K562 (cell line): ENCODE results near the gene GATA1. TPM values are rescaled to one million over a fixed set of nuclear protein-coding genes. Genes with fewer than 3 reads are reported as not detected.
A peak's percentile ranks its signal among the peaks of the same experiment; 100 is the strongest.

Source experiments
- ATAC-seq: fragments of 200-7000 bp; cut with Tn5 transposase; 3 replicates; pipeline ENCODE4 v1.9.1; 2020; ENCODE audit warnings: moderate library complexity
- BruUV-seq: library from RNA; stranded (reverse); fragments of 400-500 nt; replicated peaks from 2 replicates; lab custom pipeline; 2021; lab: Mats Ljungman, UMichigan
- CTCF ChIA-PET: fragments of 300-600 bp; formaldehyde crosslinking; extraction: SDS; loops from one replicate; lab custom pipeline; 2021; ENCODE audit warnings: low intra/inter-chr PET ratio; lab: Yijun Ruan, JAX
- POLR2A ChIA-PET: fragments of 300-600, 350-650 bp; sonication (Branson Sonifier 250); formaldehyde crosslinking; extraction: SDS; loops from one replicate; lab custom pipeline; 2021; ENCODE audit warnings: antibody characterized with exemption, inconsistent platforms; lab: Yijun Ruan, JAX
- DNase-seq, 4 experiments: peaks; one replicate each; pipeline versions ENCODE4 v3.0.0 to v3.0.0-alpha.2; 2011 to 2018; ENCODE audit warnings: low spot score in 3 of 4, mixed read lengths in 3 of 4; ENCODE audit errors: extremely low read depth in 1 of 4
- FAIRE-seq: peaks from 2 replicates; lab custom pipeline; 2011; peaks lifted over from hg19 to GRCh38; lab: Jason Lieb, UNC
- H2AFZ ChIP-seq: 2 replicates; pipeline ENCODE4 v1.6.0; 2011; ENCODE audit warnings: low read depth, low read length, control low read depth, inconsistent platforms
- H3K27ac ChIP-seq: fragments of 200-600 bp; 3 replicates; pipeline ENCODE4 v1.8.0; 2011; ENCODE audit warnings: low read depth, mild to moderate bottlenecking, control low read depth, inconsistent platforms, low read length, moderate library complexity, mixed read lengths; ENCODE audit errors: extremely low read depth
- H3K27me3 ChIP-seq, 2 experiments: fragments of 300-600 bp in 1 of 2; 2 replicates in 1 of 2; 3 replicates in 1 of 2; pipeline versions ENCODE4 v1.6.0 to v1.8.0; 2011; ENCODE audit warnings: inconsistent platforms in 2 of 2, low read length in 2 of 2, mild to moderate bottlenecking in 1 of 2, mixed read lengths in 1 of 2, moderate library complexity in 1 of 2; ENCODE audit not compliant: control insufficient read depth in 2 of 2, insufficient read depth in 2 of 2
- H3K36me3 ChIP-seq: fragments of 300-600 bp; 3 replicates; pipeline ENCODE4 v1.8.0; 2011; ENCODE audit warnings: mild to moderate bottlenecking, low read length, inconsistent platforms; ENCODE audit not compliant: control insufficient read depth, insufficient read depth
- H3K4me1 ChIP-seq, 2 experiments: fragments of 200-600 bp in 1 of 2; replicated peaks in 1 of 2; 2 replicates in 1 of 2; 3 replicates in 1 of 2; pipeline versions ENCODE4 v1.5.1 to v1.8.0; 2011; ENCODE audit warnings: inconsistent platforms in 2 of 2, low read length in 2 of 2, mild to moderate bottlenecking in 1 of 2, mixed read lengths in 1 of 2, moderate library complexity in 1 of 2; ENCODE audit not compliant: control insufficient read depth in 2 of 2, insufficient read depth in 2 of 2
- H3K4me2 ChIP-seq: 2 replicates; pipeline ENCODE4 v1.6.1; 2011; ENCODE audit warnings: low read length, control low read depth, inconsistent platforms, mixed read lengths; ENCODE audit not compliant: insufficient read depth
- H3K4me3 ChIP-seq: fragments of 200-600 bp; sonication (generic), shearing (Covaris generic); 2 replicates; pipeline ENCODE4 v1.5.1; 2016; ENCODE audit warnings: control low read depth, inconsistent platforms
- H3K79me2 ChIP-seq: fragments of 200-600 bp; 3 replicates; pipeline ENCODE4 v1.8.0; 2011; ENCODE audit warnings: low read length, inconsistent platforms; ENCODE audit not compliant: control insufficient read depth, insufficient read depth
- H3K9ac ChIP-seq, 2 experiments: 2 replicates each; pipeline versions ENCODE4 v1.6.0 to v1.6.1; 2011; ENCODE audit warnings: low read depth in 2 of 2, low read length in 2 of 2, control low read depth in 1 of 2, inconsistent platforms in 1 of 2, mild to moderate bottlenecking in 1 of 2, mixed read lengths in 1 of 2; ENCODE audit not compliant: insufficient read depth in 1 of 2
- H3K9me1 ChIP-seq: one replicate; pipeline ENCODE4 v1.6.0; 2011; ENCODE audit warnings: inconsistent platforms, mild to moderate bottlenecking, low read length, moderate library complexity; ENCODE audit not compliant: control insufficient read depth, insufficient read depth
- H3K9me3 ChIP-seq: replicated peaks from 2 replicates; pipeline ENCODE4 v1.5.1; 2011; ENCODE audit warnings: low read depth, low read length, inconsistent platforms; ENCODE audit not compliant: control insufficient read depth, insufficient read depth
- H4K20me1 ChIP-seq: replicated peaks from 2 replicates; pipeline ENCODE4 v1.6.1; 2011; ENCODE audit warnings: low read length, inconsistent platforms, mixed read lengths; ENCODE audit not compliant: control insufficient read depth, insufficient read depth
- CCAR2 ChIP-seq: fragments of 200-400 bp; formaldehyde crosslinking; IDR thresholded peaks from 2 replicates; pipeline ENCODE4 v1.6.1; 2017; ENCODE audit warnings: mild to moderate bottlenecking, low read depth, low read length
- FOXJ2 ChIP-seq: fragments of 200-800 bp; sonication (Bioruptor generic); IDR thresholded peaks from 2 replicates; pipeline ENCODE4 v1.6.1; 2016; ENCODE audit warnings: missing genetic modification characterization, missing compliant biosample characterization
- HDAC2 ChIP-seq: fragments of 450-650 bp; IDR thresholded peaks from 2 replicates; pipeline ENCODE4 v1.6.1; 2016; ENCODE audit warnings: mild to moderate bottlenecking
- HINFP ChIP-seq: fragments of 450-650 bp; conservative IDR thresholded peaks from 2 replicates; pipeline ENCODE4 v1.6.1; 2016; ENCODE audit warnings: missing genetic modification characterization, low read depth, mild to moderate bottlenecking, control low read depth, missing compliant biosample characterization
- PCBP2 ChIP-seq: fragments of 200-400 bp; formaldehyde crosslinking; IDR thresholded peaks from 2 replicates; pipeline ENCODE4 v1.6.1; 2018; ENCODE audit warnings: low read length, low read depth, mild to moderate bottlenecking, moderate library complexity; ENCODE audit not compliant: poor library complexity, severe bottlenecking
- POLR2G ChIP-seq: fragments of 200-400 bp; formaldehyde crosslinking; IDR thresholded peaks from 2 replicates; pipeline ENCODE4 v1.6.1; 2017; ENCODE audit warnings: low read depth, mild to moderate bottlenecking, antibody characterized with exemption, low read length, moderate library complexity
- SRF ChIP-seq, 2 experiments: fragments of 250-450, 450-650 bp in 1 of 2; sonication (Bioruptor Pico) in 1 of 2; sonication (generic) in 1 of 2; formaldehyde crosslinking; IDR thresholded peaks; 2 replicates each; pipeline versions ENCODE4 v1.5.0 to v1.5.1; 2020 to 2022; ENCODE audit warnings: mild to moderate bottlenecking in 1 of 2, missing genetic modification reagents in 1 of 2
- SRSF7 ChIP-seq: fragments of 200-400 bp; formaldehyde crosslinking; optimal IDR thresholded peaks from 2 replicates; pipeline ENCODE3; 2017; ENCODE audit warnings: mild to moderate bottlenecking, low read depth, low read length
- SUPT5H ChIP-seq: fragments of 450-650 bp; IDR thresholded peaks from 2 replicates; pipeline ENCODE4 v1.6.1; 2016
- TRIM24 ChIP-seq, 2 experiments: fragments of 450-650 bp; IDR thresholded peaks; 2 replicates each; pipeline ENCODE4 v1.6.1; 2016
- ZBTB1 ChIP-seq: sonication (generic); formaldehyde crosslinking; IDR thresholded peaks from 2 replicates; pipeline ENCODE4 v1.8.1; 2023; ENCODE audit warnings: missing genetic modification reagents, low read depth, mild to moderate bottlenecking, borderline replicate concordance
- ZEB2 ChIP-seq: fragments of 450-650 bp; IDR thresholded peaks from 2 replicates; pipeline ENCODE4 v1.6.1; 2016
- ZFP91 ChIP-seq: sonication (generic); formaldehyde crosslinking; IDR thresholded peaks from 2 replicates; pipeline ENCODE4 v1.8.0; 2022; ENCODE audit warnings: mild to moderate bottlenecking, missing genetic modification reagents
- WGBS: fragments of 100-300 bp; shearing (Covaris generic); methylation state at CpG from one replicate; pipeline ENCODE4 v1.1.6; 2016; ENCODE audit warnings: low coverage, mixed read lengths; ENCODE audit not compliant: insufficient coverage; ENCODE audit errors: missing lambda C conversion rate; 5-methylcytosine and 5-hydroxymethylcytosine counted together
- in situ Hi-C: fragments of 300-500 bp; cut with MboI; formaldehyde crosslinking; loops from 4 replicates; pipeline ENCODE4 v1.15.0; 2018; ENCODE audit warnings: inconsistent platforms, mixed read lengths
- intact Hi-C: fragments of 100-400 bp; cut with micrococcal nuclease; formaldehyde crosslinking; loops from 2 replicates; pipeline ENCODE4 v1.14.2; 2022
- polyA plus RNA-seq, 8 experiments: library from polyadenylated mRNA; depleted of rRNA in 4 of 8; stranded (reverse) in 5 of 8; unstranded in 3 of 8; fragments of >200 nt; fragmentation: Nextera tagmentation in 2 of 8; fragmentation: Illumina TruSeq in 1 of 8; extraction: Ambion mirVana in 2 of 8; extraction: Trizol in 1 of 8; gene quantifications; 2 replicates each; pipeline versions ENCODE4 v1.2.1 to v1.2.3, GENCODE V29; 2011 to 2014; ENCODE audit warnings: inconsistent platforms in 1 of 8, missing spikeins in 1 of 8
- total RNA-seq, 7 experiments: library from RNA; depleted of rRNA in 6 of 7; stranded (reverse); fragments of >200 nt in 6 of 7; fragmentation: Illumina TruSeq in 2 of 7; extraction: Trizol in 2 of 7; gene quantifications; 2 replicates each; pipeline versions ENCODE4 v1.2.1 to v1.2.3, GENCODE V29; 2011 to 2021; ENCODE audit warnings: low replicate concordance in 1 of 7
- TF ChIP-seq, protein P1 (sequence below): fragments of 450-650 bp; IDR thresholded peaks from 2 replicates; pipeline ENCODE4 v1.6.1; 2017; ENCODE audit warnings: mild to moderate bottlenecking, moderate library complexity
- TF ChIP-seq, protein P2 (sequence below): sonication (generic); formaldehyde crosslinking; IDR thresholded peaks from 2 replicates; pipeline ENCODE4 v1.8.1; 2023; ENCODE audit warnings: mild to moderate bottlenecking, missing genetic modification reagents

The GATA1 gene
- total and polyA plus RNA-seq, 9 of the 15 experiments (the other 6 are each of a cell fraction or from before 2014, with no cell fraction given), result 11.9 to 291 (median 116) TPM

DNA sequence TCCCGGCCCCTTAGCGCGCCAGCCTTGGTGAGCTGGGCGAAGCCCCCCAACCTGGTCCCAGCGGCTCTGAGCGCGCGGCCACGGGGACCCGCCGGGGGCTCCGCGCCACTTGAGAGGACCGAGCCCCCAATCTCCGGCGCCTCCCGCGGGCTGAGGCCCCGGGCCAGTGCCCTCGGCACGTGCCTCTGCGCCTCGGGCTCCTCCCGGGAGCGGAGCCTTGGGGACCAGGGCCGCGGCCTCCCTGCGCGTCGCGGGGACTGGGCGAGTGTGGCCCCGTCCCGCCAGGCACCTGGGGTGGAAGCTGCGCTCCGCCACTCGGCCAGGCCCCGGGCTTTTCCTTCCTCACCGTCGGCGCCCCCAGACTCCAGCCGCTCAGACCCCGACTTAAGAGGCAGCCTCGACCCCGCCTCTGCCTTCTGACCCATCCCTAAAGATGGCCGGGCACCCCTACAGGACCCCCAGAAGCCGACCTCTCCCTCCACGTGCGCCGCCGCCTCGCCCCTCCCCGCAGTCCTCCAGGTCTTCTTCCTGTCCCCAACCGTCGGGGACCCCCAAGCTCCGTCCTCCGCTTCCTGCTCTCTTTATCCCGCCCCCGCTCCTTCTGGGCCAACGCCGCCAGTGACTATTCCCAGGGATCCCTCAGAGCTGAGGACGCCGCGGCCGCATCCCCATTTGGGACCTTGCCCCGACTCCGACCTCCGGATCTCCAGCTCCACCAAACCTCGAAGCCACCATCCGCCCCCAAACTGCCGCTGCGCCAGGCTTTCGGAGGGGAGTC, 40.7 kb downstream of the GATA1 start:
- in situ Hi-C loops, result no loop called here
- BruUV-seq, result no TSS peak
- Histone ChIP-seq H3K4me3 (no peak overlapping the region), H3K9me1 (no peaks in the 10 kb centered on the region), H3K27me3 (no peaks in the 10 kb centered on the region), H3K79me2 (no peaks in the 10 kb centered on the region), H3K27ac (no peak overlapping the region), H2AFZ (no peak overlapping the region), H3K36me3 (peaks cover 27% of the 10 kb centered on the region; the same call in 2 of the 3 replicates), H3K4me2 (no peak overlapping the region), H3K9me3 (peaks cover 2% of the 10 kb centered on the region; the same call in 1 of the 2 replicates), H4K20me1 (no peaks in the 10 kb centered on the region), H3K4me1 (peaks cover 0 to 22% of the 10 kb centered on the region in 2 experiments; a peak in 2 of 5 replicates), H3K9ac (no peak overlapping the region)
- DNase-seq (no peak), FAIRE-seq (no peak), ATAC-seq (no peak)
- WGBS, result 99% methylated on average over 19 of the region's 73 CpGs
- CTCF ChIA-PET, result no interaction called here
- intact Hi-C loops, result no loop called here
- POLR2A ChIA-PET, result no interaction called here
- TF ChIP-seq SUPT5H, result no peak
- no peak for TF ChIP-seq TRIM24 (IDR thresholded peaks at IDR 0.05)
- TF ChIP-seq, protein P1, sequence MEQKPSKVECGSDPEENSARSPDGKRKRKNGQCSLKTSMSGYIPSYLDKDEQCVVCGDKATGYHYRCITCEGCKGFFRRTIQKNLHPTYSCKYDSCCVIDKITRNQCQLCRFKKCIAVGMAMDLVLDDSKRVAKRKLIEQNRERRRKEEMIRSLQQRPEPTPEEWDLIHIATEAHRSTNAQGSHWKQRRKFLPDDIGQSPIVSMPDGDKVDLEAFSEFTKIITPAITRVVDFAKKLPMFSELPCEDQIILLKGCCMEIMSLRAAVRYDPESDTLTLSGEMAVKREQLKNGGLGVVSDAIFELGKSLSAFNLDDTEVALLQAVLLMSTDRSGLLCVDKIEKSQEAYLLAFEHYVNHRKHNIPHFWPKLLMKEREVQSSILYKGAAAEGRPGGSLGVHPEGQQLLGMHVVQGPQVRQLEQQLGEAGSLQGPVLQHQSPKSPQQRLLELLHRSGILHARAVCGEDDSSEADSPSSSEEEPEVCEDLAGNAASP, result no peak
- TF ChIP-seq PCBP2, result no peak
- no peak for TF ChIP-seq ZBTB1 (CRISPR knock-in tag)
- TF ChIP-seq POLR2G, result 0 out of 2 replicates have a peak, but pooled peaks have one; percentile 44
- no peak for TF ChIP-seq FOXJ2
- TF ChIP-seq, protein P2, sequence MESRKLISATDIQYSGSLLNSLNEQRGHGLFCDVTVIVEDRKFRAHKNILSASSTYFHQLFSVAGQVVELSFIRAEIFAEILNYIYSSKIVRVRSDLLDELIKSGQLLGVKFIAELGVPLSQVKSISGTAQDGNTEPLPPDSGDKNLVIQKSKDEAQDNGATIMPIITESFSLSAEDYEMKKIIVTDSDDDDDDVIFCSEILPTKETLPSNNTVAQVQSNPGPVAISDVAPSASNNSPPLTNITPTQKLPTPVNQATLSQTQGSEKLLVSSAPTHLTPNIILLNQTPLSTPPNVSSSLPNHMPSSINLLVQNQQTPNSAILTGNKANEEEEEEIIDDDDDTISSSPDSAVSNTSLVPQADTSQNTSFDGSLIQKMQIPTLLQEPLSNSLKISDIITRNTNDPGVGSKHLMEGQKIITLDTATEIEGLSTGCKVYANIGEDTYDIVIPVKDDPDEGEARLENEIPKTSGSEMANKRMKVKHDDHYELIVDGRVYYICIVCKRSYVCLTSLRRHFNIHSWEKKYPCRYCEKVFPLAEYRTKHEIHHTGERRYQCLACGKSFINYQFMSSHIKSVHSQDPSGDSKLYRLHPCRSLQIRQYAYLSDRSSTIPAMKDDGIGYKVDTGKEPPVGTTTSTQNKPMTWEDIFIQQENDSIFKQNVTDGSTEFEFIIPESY (CRISPR knock-in tag), result peak; percentile 56; the same call in 1 of the 2 replicates
- TF ChIP-seq ZEB2, result no peak
- TF ChIP-seq ZFP91 (CRISPR knock-in tag), result no peak
- no peak for TF ChIP-seq HINFP
- TF ChIP-seq SRSF7, result no peak
- TF ChIP-seq SRF (CRISPR knock-in tag; IDR thresholded peaks at IDR 0.05), result no peak
- TF ChIP-seq HDAC2, result no peak
- TF ChIP-seq CCAR2, result no peak
